COLO829 (cell line): ENCODE results near the gene NPAS3.

Experiments
- DNase-seq: peaks from one replicate; pipeline ENCODE4 v3.0.0; 2012; ENCODE audit warnings: low spot score

NPAS3 gene

DNA sequence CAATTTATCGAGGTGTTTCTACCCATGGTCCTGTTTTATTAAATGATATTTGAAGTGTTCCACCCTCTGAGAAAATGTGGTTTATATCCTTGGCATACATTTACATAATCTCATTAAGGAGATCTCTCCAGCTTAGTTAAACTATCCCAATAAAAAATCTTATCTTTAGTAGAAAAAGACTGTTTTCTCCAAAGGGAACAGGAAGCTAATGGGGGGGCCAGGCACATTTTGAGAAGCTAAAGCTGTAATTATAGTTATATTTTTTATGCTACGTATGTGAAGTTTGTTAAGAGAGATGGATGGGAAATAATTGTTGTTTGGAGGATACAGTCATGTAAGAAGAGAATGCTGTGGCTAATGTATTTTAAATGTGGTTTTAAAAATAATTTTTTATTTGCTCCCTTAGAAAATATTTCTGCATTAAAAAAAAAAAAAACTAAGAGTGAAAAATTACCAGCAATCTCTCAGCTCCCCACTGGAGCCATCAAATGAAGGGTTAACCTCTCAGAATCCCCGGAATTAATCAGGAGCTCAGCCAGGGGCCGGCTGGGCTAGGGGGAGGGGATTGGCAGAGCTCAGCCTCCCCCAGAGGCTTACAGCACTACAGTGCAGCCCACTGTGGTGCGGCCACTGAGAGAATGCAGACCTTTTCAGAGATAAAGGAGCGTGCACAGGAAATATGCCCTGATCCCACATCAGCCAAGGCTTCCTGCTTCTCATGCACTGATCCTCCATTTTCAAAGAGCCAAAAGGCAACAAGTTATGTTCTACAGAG is 826.4 kb downstream of the NPAS3 start:
- peak; percentile 62 for DNase-seq

DNA sequence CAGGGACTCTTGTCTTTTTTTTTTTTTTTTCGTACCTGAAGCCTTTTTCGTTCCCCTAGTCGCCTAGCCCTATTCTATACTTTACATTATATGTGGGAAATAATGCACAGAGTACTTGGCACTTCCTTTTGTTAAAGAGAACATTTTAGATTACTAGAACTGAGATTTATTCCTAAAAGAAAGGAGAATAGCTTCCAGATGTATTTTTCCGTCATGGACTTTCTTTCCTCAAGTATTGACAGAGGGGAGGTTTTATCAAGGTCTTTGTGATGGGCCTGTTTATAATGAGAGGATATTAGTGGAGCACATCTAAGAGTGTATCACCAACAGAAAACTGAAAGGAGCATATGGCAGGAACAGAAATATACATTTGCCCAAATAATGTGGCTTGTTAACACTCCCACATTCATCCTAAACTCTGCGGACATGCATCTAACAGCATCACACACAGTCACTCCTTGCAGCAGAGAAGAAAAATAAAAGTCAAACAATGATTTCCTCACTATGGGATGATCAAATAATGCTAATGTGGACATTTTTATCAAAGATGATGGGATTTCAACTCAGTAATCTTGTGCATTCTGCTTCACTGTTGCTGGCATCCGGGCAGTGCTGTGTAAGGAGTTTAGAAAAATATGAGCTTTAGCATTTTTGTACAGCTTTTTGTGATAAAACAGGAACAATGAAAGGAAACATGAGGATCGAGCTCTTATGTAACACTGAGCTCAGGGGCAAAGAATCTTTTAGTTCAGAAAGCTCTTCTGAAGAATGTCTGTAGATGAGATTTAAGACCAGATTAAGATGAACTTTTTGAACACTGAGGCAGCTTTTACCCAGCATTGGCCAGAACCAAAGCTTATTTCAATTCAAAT is 829.1 kb downstream of the NPAS3 start:
- DNase-seq = no peak

DNA sequence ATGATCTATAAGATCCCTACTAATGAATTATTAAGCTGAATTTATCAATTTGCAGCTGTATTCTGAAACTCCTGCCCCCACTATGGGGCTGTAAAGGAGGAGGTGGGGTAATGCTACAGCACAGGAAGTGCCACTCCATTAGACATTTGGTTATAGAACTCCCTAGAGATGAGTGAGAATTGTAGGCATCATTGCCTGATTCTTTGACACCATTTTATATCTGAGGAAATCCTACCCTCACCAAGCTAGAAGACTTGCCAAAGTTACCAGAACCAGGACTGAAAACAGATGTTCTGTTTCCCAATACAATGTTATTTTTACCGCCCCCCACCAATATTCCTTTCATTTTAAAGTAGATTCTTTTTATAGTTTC is 829.8 kb downstream of the NPAS3 start:
- no peak for DNase-seq

DNA sequence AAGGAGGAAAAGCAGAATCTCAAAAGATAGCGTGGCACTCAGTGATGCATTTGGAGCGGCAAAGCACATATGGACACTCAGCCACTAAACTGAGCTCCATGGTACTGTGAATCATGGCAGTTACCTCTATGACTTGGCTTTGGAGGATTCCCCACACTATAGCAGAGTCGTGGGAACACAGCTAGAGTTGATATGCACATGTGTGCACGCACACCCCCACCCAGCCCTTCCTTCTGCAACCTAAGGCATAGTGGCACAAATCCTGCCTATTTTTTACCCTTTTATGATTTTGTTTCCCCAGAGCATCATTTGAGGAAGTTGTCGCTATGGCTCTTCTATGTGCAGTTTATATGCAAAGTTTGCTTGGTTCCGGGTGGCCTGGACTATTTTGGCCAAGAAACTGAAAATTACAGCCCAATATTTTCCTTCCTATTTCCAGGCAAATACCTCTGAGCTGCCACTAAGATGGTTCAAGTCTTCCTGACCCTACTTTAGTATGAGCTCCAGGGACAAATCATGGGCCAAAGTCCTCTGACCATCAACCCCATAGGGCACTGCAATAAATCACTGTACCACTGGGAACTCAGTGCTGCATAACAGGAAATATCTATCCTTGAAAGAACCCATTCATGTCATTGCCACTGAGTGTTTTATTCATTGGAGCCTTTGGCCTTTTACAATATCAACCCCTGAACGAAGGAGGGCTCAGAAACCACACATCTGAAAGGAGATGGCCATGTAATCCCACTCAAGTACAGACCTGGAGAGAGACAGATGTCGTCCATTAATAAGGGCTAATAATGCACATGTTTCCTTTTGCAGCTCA is 834.7 kb downstream of the NPAS3 start:
- peak; percentile 81 for DNase-seq

DNA sequence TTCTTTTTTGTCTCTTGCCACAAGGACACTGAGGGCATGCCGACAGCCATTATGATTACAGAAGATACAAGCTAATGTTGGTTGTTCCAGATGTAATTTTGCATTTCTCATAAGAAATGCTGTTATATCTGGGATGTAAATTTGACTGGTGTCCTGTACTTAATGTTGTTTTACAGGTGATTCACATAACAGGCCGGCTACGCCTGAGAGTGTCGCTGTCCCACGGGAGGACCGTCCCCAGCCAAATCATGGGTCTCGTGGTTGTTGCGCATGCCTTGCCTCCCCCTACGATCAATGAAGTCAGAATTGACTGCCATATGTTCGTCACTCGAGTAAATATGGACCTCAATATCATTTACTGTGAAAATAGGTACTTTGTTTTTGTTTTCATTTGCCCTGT is 835.5 kb downstream of the NPAS3 start:
- DNase-seq = no peak

- DNase-seq = peak; percentile 43
Observed at GRCh38 chr14:33774723-33775470, 836.2 kb downstream of the NPAS3 start.

GRCh38 chr14:33776871-33777270 is 838.2 kb downstream of the NPAS3 start:
- DNase-seq = no peak

GRCh38 chr14:33777681-33778080 is 839.0 kb downstream of the NPAS3 start:
- DNase-seq = peak; percentile 59

GRCh38 chr14:33780035-33780434 is 841.4 kb downstream of the NPAS3 start:
- peak; percentile 67 for DNase-seq

DNA sequence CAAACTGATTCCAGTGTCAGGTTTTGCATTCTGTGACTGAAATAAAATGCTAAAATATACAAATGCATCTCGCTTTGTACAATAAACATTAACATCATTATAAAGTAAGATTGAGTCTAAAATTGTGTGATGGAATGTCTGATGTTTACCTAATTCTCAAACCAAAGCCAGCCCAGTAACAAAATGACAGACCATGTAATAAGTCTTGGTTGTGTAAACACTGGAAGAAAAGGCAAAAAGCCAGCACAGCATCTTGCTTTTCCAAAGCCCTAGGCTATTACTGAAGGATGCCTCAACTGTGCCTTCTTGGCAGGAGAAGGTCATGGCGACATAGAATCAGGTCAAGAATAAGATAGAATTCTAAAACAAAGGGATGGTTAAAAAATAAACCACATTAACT is 842.6 kb downstream of the NPAS3 start:
- no peak for DNase-seq

DNA sequence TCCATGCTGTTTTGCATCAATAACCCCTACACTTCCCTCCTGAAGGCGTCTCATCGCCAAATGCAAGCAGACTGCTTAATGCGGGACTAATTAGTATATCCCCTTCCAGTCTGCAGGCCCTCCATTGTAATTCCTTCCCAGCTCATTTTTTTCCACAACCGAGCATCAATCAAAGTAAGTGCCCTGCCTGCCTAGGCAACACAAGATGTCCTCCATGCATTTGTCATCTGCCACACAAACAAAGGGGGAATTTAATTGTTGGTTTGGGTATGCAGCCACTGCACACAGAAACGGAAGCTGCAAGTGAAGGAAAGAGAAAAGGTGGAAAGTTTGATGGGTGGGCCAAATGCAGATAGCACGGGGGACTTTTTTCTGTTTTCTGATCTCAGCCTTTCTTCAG is 844.2 kb downstream of the NPAS3 start:
- no peak for DNase-seq

- no peak for DNase-seq
Observed at GRCh38 chr14:33786091-33786825, 847.6 kb downstream of the NPAS3 start.

DNA sequence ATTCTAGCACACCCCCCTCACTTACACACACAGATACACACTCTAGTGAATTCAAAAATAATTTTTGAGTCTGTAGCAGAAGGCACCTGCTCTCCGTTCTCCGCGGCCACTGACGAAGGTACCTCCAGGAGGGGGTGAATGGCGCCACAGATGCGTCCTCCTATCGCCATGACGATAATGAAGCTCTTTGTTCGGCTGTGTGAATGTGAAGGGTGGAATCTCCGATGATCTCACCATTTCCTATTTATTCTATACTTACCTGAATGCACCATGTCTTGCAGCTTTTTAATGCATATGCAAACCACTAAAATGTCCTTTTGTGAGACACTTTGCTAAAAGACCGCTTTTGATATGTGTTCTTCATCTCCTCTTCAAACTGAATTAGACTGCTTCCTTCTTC is 849.5 kb downstream of the NPAS3 start:
- no peak for DNase-seq

GRCh38 chr14:33790996-33791395 is 852.3 kb downstream of the NPAS3 start:
- no peak for DNase-seq

GRCh38 chr14:33792009-33792719 is 853.5 kb downstream of the NPAS3 start:
- no peak for DNase-seq

GRCh38 chr14:33792720-33793368 is 854.2 kb downstream of the NPAS3 start:
- DNase-seq = peak; percentile 63

DNA sequence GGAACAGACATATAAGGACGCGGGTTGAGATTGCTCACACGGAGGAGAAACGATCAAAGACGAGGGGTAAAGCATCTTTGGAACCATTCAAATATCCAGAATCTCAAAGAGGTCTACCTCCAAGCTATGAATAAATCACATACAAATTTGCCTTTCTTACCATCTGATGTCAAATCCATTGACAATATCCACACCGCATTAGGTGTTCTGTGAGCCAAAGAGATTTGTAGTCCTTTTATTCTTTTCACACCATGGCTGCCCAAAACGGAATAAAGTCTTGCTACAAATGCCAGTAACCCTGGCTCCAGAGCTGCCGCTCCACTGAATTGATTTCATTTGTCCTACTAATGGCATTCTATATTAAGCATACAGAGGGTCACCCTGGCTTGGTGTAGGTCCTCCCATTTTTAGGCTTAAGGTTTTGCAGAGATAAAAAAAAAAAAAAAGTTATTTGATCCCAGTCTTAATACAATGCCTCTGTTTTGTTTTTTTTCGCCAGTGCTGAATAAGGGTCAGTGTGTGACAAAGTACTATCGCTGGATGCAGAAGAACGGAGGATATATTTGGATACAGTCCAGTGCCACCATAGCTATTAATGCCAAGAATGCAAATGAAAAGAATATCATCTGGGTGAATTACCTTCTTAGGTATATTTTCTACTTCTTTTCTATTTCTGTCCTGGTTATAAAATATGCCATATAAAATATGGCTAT is 854.9 kb downstream of the NPAS3 start:
- DNase-seq = no peak

GRCh38 chr14:33794791-33795305 is 856.2 kb downstream of the NPAS3 start:
- DNase-seq = no peak

GRCh38 chr14:33796356-33796755 is 857.7 kb downstream of the NPAS3 start:
- DNase-seq = no peak
